Jurkat, Clone E6-1 (cell line): ENCODE results near the gene PTGDS.

Source experiments
- DNase-seq: peaks from one replicate; pipeline ENCODE4 v3.0.0-alpha.2; 2011; ENCODE audit warnings: low read depth, low spot score
- H3K4me3 ChIP-seq: 2 replicates; pipeline ENCODE4 v1.5.1; 2011; ENCODE audit warnings: mild to moderate bottlenecking, low read length, control low read depth, moderate library complexity

Gene PTGDS

GRCh38 chr9:137014776-137015539 lies 37.7 kb downstream of the PTGDS start:
- no peak for DNase-seq
- H3K4me3 ChIP-seq: no peak overlapping the region

GRCh38 chr9:137015540-137015930 lies 38.2 kb downstream of the PTGDS start:
- DNase-seq: no peak
- H3K4me3 ChIP-seq: no peak overlapping the region

- DNase-seq: no peak
- no peak overlapping the region for H3K4me3 ChIP-seq
Measured at GRCh38 chr9:137015976-137016375, 38.7 kb downstream of the PTGDS start.

GRCh38 chr9:137016436-137016835 lies 39.1 kb downstream of the PTGDS start:
- H3K4me3 ChIP-seq: no peak overlapping the region
- DNase-seq: no peak

GRCh38 chr9:137017071-137017470 lies 39.8 kb downstream of the PTGDS start:
- no peak for DNase-seq
- no peak overlapping the region for H3K4me3 ChIP-seq

GRCh38 chr9:137017791-137018497 lies 40.6 kb downstream of the PTGDS start:
- H3K4me3 ChIP-seq: no peak overlapping the region
- no peak for DNase-seq

GRCh38 chr9:137018761-137019559 lies 41.7 kb downstream of the PTGDS start:
- DNase-seq: no peak
- H3K4me3 ChIP-seq: no peak overlapping the region

GRCh38 chr9:137019891-137020683 lies 42.8 kb downstream of the PTGDS start:
- no peak for DNase-seq
- H3K4me3 ChIP-seq: no peak overlapping the region

GRCh38 chr9:137020771-137021567 lies 43.7 kb downstream of the PTGDS start:
- no peak for DNase-seq
- no peak overlapping the region for H3K4me3 ChIP-seq

- H3K4me3 ChIP-seq: no peak overlapping the region
- no peak for DNase-seq
Measured at GRCh38 chr9:137021568-137021978, 44.3 kb downstream of the PTGDS start.

- no peak overlapping the region for H3K4me3 ChIP-seq
- peak; percentile 66 for DNase-seq
Measured at GRCh38 chr9:137021979-137022661, 44.8 kb downstream of the PTGDS start.

GRCh38 chr9:137022662-137023008 lies 45.3 kb downstream of the PTGDS start:
- no peak overlapping the region for H3K4me3 ChIP-seq
- no peak for DNase-seq

- no peak overlapping the region for H3K4me3 ChIP-seq
- no peak for DNase-seq
Measured at GRCh38 chr9:137023157-137023556, 45.9 kb downstream of the PTGDS start.

GRCh38 chr9:137023583-137023991 lies 46.3 kb downstream of the PTGDS start:
- no peak overlapping the region for H3K4me3 ChIP-seq
- no peak for DNase-seq

- no peak for DNase-seq
- no peak overlapping the region for H3K4me3 ChIP-seq
Measured at GRCh38 chr9:137025517-137025966, 48.2 kb downstream of the PTGDS start.

GRCh38 chr9:137026384-137026783 lies 49.1 kb downstream of the PTGDS start:
- no peak for DNase-seq
- H3K4me3 ChIP-seq: no peak overlapping the region

GRCh38 chr9:137026828-137027227 lies 49.5 kb downstream of the PTGDS start:
- H3K4me3 ChIP-seq: no peak overlapping the region
- DNase-seq: no peak
